ENCODE data around the gene LGR5.

- TF ChIP-seq CTCF (IDR thresholded peaks at IDR 0.05; ENCODE audit: insufficient read depth, low read length, poor library complexity, severe bottlenecking) (no peak), EZH2phosphoT487 (conservative IDR thresholded peaks at IDR 0.05; ENCODE audit: low read length) (no peak)
These were observed 70.1 kb downstream of the LGR5 start for GRCh38 chr12:71509705-71510104.

All from SU-DHL-6 (cell line).